HG03060 (cell line): ENCODE results near the gene TERF2IP.
A peak's percentile ranks its signal among the peaks of the same experiment; 100 is the strongest.

Source experiments
- ATAC-seq: cut with Tn5 transposase; IDR thresholded peaks from one replicate; pipeline ENCODE4 v1.9.1; 2021; ENCODE audit warnings: low read depth, moderate number of reproducible peaks; ENCODE audit not compliant: unreplicated experiment

TERF2IP gene

GRCh38 chr16:75632857-75633256 lies 14.7 kb upstream of the TERF2IP start:
- ATAC-seq = no peak

GRCh38 chr16:75635036-75635435 lies 12.5 kb upstream of the TERF2IP start:
- no peak for ATAC-seq

GRCh38 chr16:75640598-75640997 lies 7.0 kb upstream of the TERF2IP start:
- ATAC-seq = no peak

- ATAC-seq = no peak
These were observed 3.1 kb upstream of the TERF2IP start for GRCh38 chr16:75644240-75645012.

DNA sequence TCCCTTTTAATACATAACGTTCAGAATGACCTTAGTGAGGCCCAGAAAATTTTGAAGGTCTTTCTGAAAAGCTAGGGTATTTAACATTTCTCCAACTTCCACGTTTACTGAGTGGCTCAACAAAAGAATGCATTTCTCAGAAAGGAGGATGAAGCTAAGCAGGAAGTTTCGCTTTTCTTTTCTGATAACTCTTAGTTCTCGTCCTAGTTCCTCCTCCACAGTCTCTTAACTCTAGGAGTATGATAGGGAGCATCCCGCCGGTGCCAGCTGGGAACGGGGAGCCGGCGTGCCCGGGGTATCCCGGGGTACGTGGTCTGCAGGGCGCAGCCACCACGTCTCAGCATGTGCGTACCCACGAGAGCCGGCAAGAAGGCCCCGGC lies 471 bp upstream of the TERF2IP start:
- peak; percentile 5 for ATAC-seq

GRCh38 chr16:75648265-75649076 lies 898 bp downstream of the TERF2IP start:
- ATAC-seq = peak; percentile 20

- no peak for ATAC-seq
These were observed 6.3 kb downstream of the TERF2IP start for GRCh38 chr16:75653922-75654321.

- no peak for ATAC-seq
These were observed 10.6 kb downstream of the TERF2IP start for GRCh38 chr16:75658175-75658574.

DNA sequence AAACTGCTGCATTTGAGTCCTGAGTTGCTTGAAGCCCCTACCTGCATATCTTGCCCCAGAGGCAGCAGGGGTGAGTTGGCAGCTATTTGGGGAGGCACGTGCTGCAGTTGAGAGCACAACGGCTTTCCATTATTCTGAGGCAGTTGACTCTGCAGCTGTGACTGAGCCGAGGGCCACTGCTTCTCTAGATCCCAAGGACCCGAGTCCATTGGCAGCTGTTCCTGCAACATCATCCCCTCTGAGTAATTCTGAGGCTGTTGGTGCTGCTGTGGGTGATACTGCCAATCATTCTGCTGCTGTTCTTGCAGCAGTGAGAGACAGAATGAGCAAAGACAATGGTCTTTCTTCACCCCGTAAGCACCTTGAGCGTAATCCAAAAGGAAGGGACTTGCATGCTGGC lies 12.7 kb downstream of the TERF2IP start:
- no peak for ATAC-seq

DNA sequence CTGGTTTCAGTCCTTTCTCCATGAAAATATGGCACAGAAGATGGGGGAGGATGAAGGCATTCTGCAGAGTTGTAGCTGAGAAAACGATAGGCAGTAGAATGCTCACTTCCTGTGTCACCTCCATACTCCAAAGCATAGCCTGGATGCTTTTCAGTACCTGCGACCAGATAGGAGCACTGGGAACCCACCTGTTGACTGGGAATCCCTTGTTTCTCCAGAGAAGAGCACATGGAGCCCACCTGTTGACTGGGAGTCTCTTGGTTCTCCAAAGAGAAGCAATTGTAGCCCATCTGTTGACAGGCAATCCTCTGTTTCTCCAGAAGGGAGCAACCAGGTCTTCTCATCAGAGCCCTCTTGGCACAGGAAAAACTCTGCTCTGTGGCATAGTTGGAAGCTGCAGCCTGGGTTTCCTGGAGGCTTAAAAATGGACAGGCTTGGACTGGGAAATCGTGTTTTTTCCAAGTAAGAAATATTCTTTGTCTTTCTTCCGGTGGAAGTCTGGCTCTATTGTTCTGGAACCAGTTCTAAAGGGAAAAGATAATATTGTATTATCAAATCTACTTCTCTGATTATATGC lies 13.2 kb downstream of the TERF2IP start:
- ATAC-seq = no peak

GRCh38 chr16:75667503-75667902 lies 19.9 kb downstream of the TERF2IP start:
- ATAC-seq = no peak

GRCh38 chr16:75676909-75677308 lies 29.3 kb downstream of the TERF2IP start, which contains the start of gene CPHXL2:
Gene CPHXL2, minus strand, starts transcription at chr16:75677009. Its CDS starts 10 bp downstream, at chr16:75676999.
- no peak for ATAC-seq

- no peak for ATAC-seq
These were observed 31.8 kb downstream of the TERF2IP start for GRCh38 chr16:75679366-75679765.

- ATAC-seq = no peak
These were observed 34.7 kb downstream of the TERF2IP start for GRCh38 chr16:75682308-75682707.

DNA sequence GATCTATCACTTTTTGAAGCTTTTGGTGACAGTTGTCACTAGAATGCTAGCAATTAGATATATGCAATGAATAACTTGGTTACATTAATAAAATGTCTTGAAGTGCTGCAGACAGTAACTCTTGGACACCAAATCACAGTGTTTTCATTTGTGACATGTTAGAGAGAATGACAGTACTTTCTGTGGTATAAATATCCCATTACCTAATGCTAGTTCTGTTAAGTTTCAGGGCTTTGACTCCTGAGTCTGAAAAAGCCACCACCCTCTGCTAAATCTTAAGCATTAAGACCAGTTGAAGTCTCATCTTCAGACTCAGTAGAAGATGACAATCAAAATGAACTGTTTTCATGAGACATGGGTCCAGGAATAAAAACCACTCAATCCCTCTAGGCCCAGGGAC lies 39.8 kb downstream of the TERF2IP start:
- no peak for ATAC-seq

- no peak for ATAC-seq
These were observed 48.1 kb downstream of the TERF2IP start for GRCh38 chr16:75695708-75696107.

DNA sequence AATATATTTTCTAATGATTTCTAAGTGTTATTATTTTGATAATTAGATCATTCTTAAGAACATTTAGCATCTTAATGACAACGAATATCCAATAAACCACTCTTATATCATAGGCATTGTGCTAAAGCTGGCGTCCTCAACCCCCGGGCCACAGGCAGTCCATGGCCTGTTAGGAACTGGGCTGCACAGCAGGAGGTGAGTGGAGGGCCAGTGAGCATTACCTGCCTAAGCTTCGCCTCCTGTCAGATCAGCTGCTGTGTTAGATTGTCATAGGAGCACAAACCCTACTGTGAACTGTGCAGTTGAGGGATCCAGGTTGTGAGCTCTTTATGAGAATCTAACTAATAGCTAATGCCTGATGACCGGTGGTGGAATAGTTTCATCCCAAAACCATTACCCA lies 50.0 kb downstream of the TERF2IP start:
- ATAC-seq = no peak

- ATAC-seq = no peak
These were observed 53.8 kb downstream of the TERF2IP start, which contains the start of gene DUXB for GRCh38 chr16:75701361-75701760. Gene DUXB, minus strand, starts transcription at chr16:75701461. Its CDS starts 43 bp downstream, at chr16:75701418.

- no peak for ATAC-seq
These were observed 54.7 kb downstream of the TERF2IP start for GRCh38 chr16:75702242-75702641.

GRCh38 chr16:75703306-75703705 lies 55.7 kb downstream of the TERF2IP start:
- ATAC-seq = no peak
